Occipital lobe (tissue), 2 donors: ENCODE measurements around the gene CROCC2. TPM values are rescaled to one million over a fixed set of nuclear protein-coding genes. Genes with fewer than 3 reads are reported as not detected.

Experiments used
- DNase-seq: peaks from one replicate; lab custom pipeline; 2025; lab: John Stamatoyannopoulos, UW
- total RNA-seq: library from RNA; depleted of rRNA; stranded (reverse); fragments of >200 nt; gene quantifications from one replicate; pipeline ENCODE4 v1.2.3, GENCODE V29; 2014

Gene CROCC2
- total RNA-seq, 1 donor from 2014 or later: under 0.01 TPM

DNA sequence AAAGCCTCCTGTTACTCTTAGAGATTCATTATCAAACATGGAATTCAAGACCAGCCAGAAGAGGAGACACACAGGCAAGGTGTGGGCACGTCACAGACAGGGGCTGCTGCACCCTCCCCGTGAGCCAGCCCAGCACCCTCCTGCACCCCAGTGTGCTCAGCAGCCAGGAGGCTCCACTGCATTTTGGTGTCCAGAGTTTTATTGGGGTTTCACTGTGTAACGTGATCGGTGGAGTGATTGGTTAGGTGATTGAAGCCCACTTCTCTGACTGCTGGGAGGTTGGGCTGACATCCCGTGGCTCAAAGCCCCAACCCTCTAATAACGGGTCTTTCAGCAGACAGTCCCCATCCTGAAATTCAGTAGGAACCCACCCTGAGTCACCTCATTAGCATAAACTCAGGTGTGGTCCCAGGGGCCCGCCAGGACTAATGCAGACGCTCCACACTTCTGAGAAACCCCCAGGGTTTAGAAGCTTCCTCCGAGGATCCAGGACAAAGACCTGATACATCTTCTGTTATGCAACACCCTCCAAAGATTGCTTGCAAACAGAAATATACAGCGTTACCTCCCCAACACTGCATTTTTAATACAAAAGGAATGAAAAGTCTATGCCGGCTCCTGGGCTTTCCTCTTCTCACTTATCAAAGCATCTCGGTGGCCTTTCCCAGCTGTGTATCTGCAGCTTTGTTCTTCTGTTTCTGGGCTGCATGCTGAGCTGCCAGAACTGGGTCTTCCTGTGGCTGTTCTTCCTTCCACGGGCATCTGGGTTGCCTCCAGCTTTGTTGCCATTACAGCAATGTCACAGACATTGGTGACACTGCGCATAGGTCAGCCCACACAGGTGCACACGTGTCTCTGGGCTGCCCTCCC lies 48.5 kb downstream of the CROCC2 start:
- DNase-seq: no peak

DNA sequence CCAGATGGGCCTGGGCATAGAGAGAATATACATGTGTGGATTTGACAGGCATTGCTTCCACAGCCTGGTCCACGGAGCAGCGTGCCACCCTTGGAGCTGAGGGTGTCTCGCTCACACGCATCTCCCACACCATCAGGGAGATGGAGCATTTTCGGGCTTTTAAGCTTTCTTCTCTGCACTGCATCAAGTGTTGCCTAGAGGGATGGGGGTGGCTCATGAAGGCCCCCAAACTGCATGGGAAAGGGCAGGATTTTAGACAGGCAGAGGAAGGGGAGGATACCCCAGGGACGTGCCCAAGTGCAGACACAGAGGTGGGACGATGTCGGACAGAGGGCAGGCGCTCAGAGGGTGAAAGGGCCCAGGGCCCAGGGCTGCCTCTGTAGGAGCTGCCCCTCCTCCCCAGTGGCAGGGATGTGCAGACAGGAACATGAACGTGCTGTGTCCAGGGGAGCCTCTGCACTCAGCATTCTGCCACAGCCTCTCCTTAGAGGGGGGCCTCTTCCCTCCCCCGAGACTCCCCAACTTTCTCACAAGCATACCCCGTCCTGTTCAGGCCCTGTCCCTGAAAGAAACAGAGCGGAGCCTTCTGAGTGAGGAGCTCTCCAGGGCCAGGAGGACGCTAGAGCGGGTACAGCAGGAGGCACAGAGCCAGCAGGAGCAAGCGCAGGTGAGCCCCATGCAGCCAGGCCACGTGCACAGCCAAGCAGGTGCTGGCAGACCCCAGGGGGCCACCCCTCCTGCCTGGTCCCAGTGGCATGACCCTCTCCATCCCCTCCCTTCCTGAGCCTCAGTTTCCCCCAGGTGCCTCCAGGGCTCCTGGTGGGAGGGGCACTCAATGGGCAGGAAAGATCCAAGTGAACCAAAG lies 49.4 kb downstream of the CROCC2 start:
- no peak for DNase-seq

DNA sequence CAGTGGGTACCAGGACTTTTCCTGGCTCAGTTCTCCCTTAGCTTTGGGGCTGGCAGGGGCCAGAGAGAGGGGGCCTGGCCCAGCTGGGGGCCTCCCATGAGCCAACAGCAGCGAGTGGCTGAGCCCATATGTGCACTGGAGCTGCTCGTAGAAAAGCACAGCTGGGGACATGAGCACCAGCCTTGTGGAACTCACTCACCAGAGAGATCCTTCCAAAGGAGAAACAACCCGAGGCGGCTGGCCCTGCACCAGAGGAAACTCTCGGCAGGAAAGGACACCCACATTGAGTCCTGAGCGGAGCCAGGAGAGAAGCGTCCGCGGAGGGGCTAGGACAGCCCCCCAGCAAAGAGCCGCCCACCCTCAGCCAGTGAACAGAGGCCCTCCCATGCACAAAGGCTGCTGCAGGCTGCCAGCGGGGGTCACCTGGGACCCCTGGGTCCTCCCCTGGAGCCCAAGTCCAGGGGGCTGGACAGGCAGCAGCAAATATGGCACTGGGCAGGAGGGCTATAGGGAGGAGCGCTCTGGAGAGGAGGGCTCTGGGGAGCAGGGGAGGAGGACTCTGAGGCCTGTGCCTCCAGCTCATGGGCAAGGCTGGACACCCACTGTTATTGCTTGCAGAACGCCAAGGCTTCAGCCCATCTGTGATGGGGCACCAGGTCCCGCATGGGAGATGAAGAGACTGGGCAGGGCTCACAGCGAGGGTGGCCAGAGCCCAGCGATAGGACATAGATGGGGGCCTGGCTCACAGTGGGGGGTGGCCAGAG lies 50.2 kb downstream of the CROCC2 start:
- DNase-seq: no peak

DNA sequence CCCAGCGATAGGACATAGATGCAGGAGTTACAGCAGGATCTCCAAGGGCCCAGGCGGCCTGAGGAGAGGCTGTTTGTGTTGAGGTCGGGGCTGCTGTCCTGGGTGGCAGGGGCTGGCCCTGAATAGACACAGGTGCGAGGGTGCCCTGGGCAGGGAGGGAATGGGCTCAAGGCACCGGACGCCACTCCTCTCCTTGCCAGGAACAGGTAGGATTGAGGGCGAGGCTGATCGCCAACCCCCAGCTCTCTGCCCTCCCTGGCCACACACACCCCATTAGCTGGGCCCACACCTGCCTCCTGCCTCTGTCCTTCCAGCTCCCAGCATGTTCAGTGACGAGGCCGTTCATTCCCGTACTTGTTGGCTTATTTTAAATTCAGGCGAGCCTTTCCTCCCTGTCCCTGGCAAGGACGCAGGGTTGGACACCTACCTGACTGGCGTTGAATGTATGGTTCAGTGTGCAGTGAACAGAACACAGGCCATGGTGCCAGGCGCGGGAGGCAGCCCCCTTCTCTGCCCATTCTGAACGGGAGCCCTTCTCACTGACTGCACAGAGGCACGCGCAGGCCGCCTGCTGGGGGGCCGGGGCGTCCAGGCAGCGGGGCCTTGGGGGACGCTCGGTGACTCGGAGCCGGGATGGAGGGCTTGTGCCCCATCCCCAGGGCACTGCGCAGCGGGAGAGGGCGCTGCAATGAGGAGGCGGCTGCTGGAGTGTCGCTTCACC lies 51.0 kb downstream of the CROCC2 start:
- DNase-seq: no peak

DNA sequence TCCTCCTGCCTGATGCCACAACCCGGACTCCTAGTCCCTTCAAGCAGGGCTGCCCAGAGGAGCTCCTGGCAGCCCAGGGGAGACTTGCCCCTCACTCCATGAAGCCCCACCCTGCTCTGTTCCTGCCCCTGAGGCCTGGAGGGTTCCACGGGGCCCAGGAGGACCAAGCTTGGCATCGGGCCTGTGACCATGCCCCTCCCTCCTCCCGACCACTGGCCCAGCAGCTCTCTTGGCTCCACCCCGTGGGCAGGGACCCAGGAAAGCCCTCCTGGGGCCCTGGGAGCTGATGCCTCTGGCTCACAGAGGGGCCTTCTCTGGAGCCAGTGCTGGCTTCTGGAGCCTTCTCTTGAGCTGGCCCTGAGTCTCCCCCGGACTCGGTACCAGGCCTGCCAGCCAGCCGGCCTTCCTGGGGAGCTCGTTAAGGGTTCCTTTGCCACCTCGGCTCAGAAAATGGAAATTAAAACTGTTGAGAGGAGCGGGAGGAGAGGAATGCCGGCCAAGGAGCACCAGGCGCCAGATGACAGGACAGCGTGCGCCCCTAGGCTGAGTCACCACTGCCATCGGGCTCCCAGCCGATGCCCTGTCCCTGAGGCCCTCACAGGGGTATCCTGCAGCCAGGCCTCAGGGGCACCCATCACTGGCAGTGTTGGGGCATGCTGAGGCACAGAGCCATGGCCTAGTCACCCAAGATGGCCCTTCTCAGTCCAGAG lies 51.7 kb downstream of the CROCC2 start:
- DNase-seq: no peak

DNA sequence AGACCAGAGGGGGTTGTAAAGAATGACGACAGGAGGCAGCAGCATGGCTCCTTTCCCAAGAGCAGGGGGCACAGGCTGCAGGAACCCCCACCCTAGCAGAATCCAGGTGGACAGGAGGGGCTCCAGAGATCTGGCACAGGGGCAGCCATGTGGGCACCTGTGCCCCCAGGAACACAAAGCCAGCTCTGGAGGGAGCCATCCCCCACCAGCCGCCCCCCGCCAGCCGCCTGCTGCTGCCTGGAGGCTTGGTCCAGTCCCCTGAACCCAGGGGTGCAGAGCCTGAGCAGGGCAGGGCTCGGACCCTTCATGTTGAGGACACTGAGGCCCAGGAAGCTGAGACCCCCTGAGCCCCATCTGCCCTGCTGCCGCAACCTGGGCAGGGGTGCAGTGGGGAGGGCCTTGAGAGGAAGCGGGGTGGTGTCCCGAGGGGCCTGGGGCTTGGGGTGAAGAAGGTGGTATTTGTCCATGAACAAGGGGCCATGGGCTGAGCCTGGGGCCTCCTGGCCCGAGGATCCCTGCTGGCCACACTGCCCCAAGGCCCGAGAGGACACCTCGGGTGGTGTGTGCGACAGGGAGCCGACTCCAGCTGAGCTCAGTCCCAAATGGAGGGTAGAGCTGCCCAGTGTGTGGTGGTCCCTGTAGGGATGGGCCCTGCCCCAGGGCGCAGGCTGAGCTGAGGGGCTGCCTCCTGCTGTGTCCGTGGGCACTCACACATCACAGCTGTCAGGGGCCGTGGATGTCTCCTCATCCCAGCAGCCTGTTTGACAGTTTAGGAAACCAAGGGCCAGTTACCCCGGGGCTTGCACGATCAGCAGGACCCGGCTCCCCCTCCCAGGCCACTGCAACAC lies 52.5 kb downstream of the CROCC2 start:
- DNase-seq: no peak

DNA sequence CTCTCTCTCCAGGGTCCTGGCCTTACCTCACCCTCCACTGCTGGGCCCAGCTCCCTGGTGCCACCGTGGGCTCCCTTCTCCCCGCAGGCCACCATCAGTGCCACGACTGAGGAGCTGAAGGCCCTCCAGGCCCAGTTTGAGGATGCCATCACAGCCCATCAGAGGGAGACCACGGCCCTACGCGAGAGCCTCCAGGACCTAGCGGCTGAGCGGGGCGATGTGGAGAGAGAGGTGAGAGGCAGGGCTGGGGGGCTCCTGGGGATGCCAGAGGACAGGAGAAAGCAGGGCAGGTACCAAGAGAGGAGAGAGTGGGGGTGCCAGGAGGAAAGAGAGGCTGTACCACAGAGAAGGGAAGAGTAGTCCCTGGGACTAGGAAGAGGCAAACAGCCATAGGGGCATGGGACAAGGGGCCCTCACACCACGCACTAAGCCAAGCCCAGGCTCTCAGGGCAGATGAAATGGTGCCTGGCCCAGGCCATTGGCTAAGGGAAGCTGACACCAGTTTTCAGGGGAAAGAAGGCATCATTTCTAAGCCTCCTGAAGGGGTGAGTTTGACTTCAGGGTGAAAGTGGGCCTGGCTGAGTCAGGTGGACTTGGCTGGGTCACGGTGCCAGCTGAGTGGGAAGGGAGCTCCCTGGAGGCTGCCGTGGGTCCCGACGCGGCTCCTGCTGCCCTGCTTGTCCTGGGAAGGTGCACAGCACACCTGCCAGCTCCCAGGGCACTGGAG lies 53.2 kb downstream of the CROCC2 start:
- DNase-seq: no peak

DNA sequence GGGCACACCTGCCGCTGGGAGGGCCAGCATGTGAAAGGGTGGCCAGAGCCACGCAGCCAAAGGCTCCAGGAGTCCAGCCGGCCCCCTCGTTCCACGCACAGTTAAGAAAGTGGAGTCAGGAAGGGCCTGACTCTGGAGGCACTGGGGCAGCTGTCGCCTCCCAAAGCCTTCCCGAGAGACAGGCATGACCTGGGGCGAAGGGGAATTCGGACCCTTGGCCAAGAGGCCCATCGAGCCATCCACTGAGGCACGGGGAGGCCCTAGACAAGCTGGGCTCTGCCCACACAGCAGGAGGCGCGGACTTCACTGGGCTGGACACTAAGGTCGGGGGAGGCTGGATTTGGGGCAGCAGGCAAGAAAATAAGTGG lies 53.8 kb downstream of the CROCC2 start:
- no peak for DNase-seq

DNA sequence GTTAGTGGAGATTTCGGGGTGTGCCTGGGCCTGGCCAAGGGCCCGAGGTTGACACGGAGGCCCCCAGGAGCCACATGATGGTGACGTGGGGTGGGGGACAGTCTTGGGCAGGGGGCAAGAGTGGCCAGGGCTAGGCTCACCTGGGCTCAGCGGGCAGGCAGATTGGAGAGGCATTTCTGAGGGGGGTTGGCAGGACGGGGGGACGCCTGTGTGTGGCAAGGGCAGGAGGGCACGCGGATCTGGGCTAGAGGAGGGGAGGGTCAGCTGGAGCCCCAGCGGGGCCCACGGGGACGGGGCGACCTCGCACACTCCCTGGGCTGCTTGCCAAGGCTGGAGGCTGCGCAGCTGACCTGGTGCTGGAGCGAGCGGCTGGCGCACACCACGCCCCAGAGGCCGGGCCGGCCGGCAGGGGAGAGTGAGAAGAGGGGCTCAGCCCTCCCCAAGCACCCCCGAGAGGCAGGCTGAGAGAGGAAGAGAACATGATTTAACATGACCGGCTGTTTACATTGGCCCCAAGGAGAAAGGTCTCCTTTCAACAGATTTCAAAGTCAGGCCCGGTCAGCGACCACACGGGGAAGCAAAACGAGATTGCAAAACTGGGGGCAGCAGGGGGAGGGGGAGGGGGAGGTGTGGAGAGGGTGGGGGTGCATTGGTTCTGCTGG lies 54.3 kb downstream of the CROCC2 start:
- DNase-seq: no peak

DNA sequence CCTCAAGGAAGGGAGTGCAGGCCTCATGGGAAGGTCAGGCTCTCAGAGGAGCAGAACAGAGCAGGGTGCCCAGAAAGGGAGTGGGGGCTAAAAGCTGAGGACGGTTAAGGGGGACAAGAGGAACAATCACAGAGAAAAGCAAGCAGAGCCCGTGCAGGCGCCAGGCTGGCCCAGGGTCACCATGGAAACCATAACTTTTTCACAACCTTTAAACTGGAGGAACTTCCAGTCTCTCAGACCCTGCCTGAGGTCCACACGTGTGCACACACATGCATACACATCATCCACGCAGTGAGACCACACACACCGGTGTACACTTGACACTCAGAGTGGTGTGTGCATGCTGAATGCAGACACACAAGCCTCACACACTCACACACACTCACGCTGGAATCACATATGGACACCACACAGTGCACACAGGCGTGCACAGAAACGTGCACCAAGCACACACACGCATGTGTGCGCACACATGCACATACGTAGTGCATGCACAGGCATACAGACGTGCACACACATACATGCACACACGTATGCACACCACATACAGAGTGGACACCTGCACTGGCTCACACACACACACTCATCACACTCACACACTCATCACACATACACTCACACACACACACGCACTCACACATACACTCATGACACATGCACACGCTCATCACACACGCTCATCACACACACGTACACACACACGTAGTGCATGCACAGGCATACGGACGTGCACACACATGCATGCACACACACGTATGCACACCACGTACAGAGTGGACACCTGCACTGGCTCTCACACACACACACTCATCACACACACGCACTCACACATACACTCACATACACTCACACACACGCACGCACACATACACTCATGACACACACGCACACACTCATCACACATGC lies 55.1 kb downstream of the CROCC2 start:
- no peak for DNase-seq

DNA sequence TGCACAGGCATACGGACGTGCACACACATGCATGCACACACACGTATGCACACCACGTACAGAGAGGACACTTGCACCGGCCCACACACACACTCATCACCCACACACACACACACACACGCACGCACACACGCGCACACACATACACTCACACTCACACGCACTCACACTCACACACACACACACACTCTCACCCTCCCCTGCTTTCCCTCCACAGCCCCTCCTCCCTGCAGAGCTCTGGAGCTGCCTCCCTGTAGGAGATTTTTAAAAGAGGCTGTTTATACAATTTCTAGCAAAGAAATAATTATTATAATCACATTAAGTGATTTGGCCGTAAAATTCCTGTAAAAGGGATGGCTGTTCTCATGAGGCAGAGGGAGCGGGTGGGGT lies 55.8 kb downstream of the CROCC2 start:
- no peak for DNase-seq

DNA sequence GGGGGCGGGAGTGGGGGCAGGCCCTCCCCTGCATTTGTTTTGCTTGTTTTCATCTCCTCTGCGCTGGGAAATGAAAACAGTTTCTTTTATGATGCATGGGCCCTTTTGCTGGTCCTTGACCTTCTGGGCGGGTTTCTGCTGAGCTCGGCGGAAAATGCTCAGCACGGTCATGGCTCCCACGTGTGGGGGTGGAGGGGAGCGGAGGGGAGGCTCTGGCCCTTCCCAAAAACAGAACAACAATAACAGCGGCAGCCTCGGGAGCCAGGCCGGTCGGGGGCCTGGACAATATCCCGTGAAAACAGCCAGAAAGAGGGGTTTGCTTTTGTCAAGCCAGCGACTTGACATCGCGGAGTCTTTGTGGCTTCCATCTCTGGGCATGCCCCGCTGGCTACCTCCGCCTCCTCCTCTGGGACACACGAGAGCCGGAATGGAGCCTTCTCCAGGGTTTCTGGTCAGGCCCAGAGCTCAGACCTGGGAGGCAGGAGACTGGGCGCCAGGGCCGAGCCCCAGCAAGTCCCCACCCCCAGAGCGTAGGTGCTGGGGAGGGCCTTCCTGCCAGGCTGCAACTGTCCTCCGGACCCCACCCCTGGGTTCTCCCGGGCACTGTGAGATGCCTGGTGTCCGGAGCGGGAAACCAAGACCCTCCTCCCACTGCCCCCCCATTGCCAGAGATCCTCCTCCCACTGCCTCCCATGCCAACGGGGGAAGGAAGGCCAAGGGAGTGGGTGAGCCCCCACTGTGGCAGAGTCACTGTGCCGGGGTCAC lies 56.3 kb downstream of the CROCC2 start:
- no peak for DNase-seq

DNA sequence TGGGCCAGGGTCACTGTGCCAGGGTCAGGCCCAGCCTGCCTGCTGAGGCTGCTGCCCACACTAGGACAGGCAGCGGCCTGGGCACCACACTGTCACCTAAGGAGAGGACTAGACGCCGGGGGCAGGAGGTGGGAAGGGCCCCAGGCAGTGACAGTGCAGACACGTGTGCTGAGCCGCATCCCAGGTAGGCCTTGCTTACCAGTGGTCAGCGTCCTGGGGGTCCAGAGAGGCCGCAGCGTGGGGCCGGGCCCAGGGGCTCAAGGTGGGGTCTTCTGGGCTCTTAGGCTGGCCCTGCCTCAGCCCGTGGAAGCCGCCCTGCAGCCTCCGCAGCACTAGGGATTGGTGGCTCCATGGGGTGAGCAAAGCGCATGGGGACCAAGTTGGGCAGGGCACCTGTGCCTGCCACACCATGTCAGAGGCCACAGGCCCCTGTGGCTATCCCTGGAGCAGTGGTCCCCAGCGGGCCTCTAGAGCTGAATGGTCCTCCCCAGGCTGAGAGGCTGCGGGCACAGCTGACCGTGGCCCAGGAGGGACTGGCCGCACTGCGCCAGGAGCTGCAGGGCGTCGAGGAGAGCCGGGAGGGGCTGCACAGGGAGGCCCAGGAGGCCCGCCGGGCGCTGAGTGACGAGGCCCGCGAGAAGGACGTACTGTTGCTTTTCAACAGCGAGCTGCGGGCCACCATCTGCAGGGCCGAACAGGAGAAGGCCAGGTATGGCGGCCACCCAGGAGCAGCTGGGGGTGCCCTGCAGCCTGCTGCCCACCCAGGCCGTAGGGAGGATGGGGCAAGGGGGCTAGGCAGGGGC lies 57.1 kb downstream of the CROCC2 start:
- DNase-seq: no peak

DNA sequence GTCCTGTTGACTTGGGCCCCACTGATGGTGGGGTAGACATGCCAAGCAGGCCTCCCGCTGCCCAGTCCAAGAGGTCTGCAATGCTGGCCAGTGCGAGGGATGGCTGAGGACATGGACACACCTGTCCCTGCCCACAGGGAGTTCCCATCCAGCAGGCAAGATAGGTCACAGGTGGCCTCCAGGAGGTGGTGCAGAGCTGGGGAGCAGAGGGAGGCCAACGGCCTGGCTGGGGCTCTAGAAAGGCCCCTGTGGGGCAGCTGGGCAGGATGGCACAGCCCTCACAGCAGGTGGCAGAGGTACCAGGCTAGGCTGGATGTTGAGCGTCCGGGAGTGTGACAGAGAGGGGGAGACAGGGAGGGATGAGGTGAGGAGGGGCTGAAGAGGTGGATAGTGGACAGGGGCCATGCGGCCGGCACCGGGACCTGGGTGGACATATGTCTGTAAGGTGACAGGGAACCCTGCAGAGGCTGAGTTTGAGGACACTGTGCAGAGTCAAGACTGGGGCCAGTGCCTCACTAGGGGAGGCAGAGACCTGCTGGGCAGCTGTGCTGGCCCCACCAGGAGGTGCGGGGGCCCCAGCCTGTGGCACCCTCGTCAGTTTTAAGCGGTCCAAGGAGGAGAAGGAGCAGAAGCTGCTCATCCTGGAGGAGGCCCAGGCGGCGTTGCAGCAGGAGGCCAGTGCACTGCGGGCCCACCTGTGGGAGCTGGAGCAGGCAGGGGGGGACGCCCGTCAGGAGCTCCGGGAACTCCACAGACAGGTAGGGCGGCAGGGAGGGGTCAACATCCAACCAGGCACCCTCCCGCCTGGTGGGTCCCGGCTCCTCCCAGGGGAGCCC lies 58.0 kb downstream of the CROCC2 start:
- DNase-seq: no peak
